Stimulated activated CD8-positive, alpha-beta memory T cell treated with anti-CD3 and anti-CD28 coated beads, Interleukin-7, amount 100 ng/mL, for 24 hours (primary cell): ENCODE measurements around the gene SLC35D1.

Source experiments
- DNase-seq: peaks from one replicate; pipeline ENCODE4 v3.0.0-alpha.2; 2020; ENCODE audit warnings: low read depth

Gene SLC35D1

GRCh38 chr1:67044631-67045270 is 9.2 kb downstream of the SLC35D1 start:
- DNase-seq: no peak

GRCh38 chr1:67043366-67043765 is 10.6 kb downstream of the SLC35D1 start:
- no peak for DNase-seq

DNA sequence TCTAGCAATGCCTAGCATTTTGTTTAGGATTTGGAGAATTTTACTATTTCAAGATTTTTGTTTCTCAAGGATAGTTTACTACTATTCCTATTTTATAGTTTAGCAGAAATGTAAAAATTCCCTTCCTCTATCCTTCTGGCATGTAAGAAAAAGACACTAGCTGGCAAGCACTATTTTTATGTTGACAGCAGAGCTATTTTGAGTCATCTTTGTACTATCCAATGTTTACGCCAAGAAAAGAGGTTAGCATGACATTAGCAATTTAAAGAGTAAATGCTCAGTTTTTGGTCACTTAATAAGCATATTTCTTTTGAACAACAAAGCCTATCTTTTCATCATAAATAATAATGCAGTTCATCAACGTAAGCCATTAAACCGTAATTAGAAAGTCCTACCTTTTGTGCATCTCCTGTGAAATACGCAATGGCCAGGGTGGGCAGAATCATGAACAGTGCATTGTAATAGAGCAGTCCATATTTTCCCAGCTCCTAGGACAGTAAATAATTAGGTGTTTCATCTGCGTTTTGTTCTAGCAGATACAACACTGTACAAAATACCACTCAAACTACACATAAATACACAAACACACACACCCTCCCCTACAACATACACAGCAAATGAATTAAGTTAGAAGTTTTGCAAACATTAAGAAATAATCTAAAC is 12.0 kb downstream of the SLC35D1 start:
- DNase-seq: no peak

DNA sequence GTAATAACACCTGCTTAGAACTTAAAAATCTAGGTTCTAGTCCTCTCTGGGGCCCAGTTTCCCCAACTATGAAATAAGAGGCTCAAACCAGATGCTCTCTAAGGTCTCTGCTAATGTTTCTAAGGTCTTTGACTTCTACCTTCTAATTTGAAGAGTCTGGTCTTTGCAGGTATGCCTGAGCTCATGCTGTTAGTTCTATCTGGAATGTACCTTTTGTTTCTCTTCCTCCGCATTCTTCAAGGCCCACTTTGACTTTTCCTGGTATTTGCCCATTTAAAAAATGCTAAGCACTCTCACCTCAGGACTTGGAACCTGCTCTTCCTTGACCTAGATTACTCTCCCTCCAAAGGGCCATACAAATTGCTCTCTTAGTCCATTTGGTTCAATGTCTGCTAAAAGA is 13.5 kb downstream of the SLC35D1 start:
- no peak for DNase-seq

DNA sequence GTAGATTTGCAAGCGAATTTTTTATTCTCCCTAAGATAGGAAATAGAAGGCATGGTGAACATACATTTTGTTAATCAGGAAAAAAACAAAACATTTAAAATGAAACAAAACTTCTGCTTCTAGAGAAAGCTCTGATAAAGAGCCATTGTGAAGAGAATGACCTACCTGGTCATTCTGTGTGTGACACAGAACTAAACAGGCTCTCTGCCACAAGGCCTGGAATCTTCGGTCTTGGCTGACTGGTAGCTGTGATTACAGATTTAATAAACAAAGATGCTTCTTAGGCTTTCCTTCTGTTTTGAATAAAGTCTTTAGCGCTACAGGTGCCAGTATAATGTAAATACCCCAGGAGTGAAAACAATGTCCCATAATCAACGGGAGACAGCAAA is 22.1 kb downstream of the SLC35D1 start:
- no peak for DNase-seq

- no peak for DNase-seq
These were observed 22.7 kb downstream of the SLC35D1 start for GRCh38 chr1:67031121-67031858.

- DNase-seq: no peak
These were observed 24.5 kb downstream of the SLC35D1 start for GRCh38 chr1:67029472-67029871.

- DNase-seq: no peak
These were observed 33.2 kb downstream of the SLC35D1 start for GRCh38 chr1:67020765-67021164.

DNA sequence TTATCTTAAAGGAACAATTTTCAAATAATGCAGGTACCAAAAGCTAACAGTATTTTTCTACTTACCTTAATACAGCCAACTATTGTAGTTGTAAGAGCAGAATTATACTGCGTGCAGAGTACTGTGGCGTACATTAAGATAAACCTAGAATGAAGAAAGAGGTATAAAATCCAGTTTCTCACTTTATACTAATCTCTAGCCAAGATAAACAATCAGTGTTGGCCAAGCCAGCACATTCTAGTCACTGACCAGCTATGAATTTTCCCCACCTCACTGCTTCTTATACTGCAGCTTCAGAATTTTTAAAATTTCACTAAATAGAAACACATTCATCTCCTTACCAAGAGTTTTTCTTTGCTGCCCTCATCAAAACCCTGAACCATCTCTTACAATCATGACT is 33.6 kb downstream of the SLC35D1 start:
- DNase-seq: no peak

DNA sequence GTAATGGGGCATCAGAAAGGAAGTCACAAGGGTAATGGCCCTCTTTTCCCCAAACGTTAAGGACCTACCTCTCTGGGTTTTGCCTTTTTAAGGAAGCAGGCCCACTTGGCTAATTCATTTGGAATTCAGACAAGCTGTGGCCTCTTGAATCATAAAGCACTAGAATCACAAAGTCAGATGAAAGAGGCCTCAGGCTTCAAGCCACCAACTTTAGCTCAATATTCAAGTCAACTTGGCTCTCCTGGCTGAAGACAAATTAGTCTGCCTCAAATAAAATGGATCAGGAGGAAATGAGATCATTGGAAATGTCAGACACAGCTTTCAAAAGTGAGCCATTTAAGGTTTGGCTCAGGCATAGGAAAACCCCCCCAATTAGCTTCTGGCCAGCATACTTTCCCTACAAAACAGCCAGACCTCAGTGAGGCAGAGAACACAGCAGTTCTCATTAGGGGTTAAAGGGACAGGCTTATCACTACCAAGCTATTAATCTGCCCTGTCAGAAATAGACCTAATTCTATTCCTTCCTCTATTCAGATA is 34.3 kb downstream of the SLC35D1 start:
- no peak for DNase-seq

DNA sequence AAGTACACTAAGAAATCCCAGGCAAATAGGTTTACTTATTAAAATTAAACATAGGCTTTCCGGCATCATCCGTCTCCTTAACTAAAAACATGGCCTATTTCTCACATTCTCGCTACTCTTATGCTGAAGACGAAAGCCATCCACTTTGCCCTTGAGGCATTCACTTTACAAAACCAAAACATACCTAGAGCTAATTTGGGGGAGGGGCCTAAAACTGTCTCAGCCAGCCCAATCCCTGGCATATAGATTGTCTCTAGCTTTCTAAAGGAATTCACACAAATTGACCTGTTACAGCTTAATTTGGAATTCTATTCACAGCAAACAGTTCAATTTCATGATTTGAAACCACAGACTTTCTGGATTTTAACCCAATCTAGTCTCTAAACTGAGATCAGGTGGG is 34.8 kb downstream of the SLC35D1 start:
- no peak for DNase-seq

- DNase-seq: no peak
These were observed 35.4 kb downstream of the SLC35D1 start for GRCh38 chr1:67018574-67018973.

DNA sequence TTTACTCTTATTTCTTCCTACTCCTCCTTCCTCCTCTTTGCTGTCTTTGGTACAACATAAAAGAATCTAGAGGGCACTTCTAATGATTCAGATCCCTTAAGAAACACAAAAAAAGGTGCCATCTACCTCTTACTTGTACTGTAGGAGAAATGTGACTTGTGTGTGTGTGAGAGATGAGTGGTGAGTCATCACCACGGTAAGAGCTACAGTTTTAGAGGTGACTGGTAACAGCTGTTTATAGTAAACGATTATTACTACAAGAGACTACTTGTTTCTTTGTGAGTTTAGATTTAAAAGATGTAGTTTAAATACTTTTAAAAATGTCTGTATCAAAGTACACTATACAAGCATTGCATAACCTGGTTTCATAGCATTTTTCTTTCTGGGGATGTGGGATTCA is 40.4 kb downstream of the SLC35D1 start:
- DNase-seq: no peak

DNA sequence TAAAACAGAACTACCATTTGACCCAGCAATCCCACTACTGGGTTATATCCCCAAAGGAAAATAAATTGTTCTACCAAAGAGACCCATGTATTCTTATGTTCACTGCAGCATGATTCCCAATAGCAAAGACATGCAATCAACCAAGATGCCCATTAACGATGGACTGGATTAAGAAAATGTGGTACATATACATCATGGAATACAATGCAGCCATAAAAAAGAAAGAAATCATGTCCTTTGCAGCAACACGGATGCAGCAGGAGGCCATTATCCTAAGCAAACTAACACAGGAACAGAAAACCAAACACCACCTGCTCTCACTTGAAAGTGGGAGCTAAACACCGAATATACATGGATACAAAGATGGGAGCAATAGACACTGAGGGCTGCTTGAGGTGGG is 44.2 kb downstream of the SLC35D1 start:
- no peak for DNase-seq

DNA sequence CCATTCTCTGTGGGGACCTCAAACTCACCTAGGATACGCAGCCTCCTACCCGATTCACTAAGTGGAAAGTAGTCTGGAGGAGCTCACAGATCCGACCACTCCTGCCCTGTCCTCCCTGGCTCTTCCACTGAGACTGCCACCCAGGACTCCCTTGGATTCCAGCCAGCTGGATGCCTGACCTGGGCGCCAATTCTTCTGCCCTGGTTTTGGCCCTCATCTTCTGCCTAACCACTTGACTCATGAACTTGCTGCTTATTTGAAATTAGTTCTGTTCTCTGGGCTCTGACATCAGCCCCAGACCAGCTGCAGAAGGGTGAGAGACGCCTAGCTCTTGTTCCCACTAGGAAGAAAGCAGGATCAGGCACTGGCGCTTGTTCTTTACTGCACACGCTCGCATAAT is 48.9 kb downstream of the SLC35D1 start:
- DNase-seq: no peak

DNA sequence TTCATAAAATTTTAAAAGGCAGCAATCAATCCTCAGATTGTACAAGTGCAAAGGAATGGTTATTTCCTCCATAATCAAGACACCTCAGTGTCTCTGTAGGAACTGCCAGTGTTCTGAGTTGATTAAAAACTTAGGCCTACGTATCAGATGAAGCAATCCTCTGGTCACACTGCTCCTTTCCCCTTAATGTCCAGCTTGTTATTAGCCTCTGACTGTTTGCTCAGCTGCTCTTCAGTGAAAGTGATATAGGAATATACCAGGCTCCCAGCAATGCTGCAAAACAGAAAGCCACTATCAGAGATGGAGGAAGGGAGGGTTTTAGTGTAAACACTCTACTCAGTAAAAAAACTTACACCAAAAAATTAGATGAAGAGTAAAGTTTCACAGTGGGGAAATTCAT is 49.8 kb downstream of the SLC35D1 start:
- no peak for DNase-seq

GRCh38 chr1:67001682-67002425 is 52.1 kb downstream of the SLC35D1 start:
- DNase-seq: no peak

- no peak for DNase-seq
These were observed 54.1 kb downstream of the SLC35D1 start for GRCh38 chr1:66999640-67000400.

DNA sequence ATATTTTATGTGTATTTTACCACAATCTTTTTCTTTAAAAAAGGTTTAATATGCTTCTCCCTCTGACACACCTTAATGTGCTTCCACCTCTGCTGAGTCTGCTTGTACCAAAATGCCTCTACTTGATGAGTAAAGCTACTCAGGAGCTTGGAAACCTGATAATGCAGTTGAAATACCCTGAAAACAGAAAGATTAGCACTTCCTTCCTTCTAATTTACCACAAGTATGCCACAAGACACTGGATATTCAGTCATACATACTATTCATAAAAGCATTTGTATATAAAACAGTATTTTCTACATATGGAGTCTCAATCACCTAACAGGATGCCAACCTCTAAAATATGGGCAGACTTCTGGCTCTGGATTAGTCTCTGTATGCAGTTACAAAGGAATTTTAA is 55.0 kb downstream of the SLC35D1 start:
- no peak for DNase-seq

DNA sequence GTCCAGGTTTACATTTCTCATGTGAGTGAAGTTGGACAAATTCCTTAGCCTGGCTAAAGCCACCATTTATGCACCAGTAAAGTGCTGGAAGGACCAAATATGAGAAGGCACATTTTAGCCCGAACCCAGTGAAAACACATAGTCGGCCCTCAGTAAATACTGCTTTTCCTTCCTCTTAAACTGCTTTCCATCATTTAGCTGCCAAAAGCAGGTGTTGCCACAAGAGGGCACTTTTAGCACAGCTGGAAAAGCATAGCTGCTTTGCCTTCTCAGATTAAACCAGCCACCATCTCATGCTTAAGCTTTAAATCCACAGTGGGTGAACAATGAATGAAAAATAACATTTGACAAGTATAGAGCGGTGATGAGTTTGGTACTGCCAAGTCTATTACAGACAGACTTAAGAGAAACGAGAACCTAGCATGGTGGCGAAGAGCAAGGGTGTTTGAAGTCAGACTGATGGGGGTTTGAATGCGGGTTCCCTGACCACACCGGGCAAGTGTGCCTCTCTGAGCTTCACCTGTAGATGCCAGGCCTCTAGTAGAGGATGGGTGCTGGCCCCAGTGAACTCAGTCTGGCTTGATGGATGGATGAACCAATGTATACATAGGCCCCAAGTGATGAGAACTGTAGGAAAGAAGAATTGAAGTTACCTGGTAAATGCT is 57.8 kb downstream of the SLC35D1 start:
- peak; percentile 26 for DNase-seq

GRCh38 chr1:66993076-66993475 is 60.9 kb downstream of the SLC35D1 start:
- DNase-seq: no peak
